ENCODE results near the gene PALLD. TPM values are rescaled to one million over a fixed set of nuclear protein-coding genes. Genes with fewer than 3 reads are reported as not detected.

Gene PALLD
- total RNA-seq, 5 donors from 2014 or later (not counting 1 experiment from before 2014, with no cell fraction given): 0.56 to 1.9 (median 0.93) TPM

DNA sequence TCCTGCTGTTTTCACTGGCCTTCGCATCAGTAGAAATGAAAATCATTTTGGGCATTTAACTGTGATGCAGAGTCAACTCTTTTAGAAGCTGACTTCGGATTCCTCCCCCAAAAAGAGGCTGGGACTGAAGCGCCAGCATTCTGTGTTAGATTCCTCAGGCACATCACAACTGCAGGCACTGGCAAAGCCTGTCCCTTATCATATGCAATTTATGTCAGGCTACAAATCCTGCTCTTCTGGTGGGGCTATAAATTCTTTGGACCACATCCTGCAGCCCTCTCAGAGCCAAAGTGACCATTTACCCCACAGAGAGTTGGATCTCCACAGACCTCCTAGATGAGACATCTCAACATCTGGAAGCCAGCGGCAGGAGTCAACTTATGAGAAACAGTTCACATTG, 374.8 kb downstream of the PALLD start:
- Mint-ChIP-seq H3K9me3 (no peaks in the 10 kb centered on the region), H3K27me3 (peaks cover 27 to 33% of the 10 kb centered on the region in 2 donors), H3K36me3 (no peaks in the 10 kb centered on the region), H3K27ac (no peak overlapping the region), H3K4me3 (no peak overlapping the region), H3K4me1 (no peaks in the 10 kb centered on the region)
- CTCF ChIA-PET: no interaction called here
- Histone ChIP-seq H3K27me3 (replicated peaks in 1 of 2; ENCODE audit: control insufficient read depth in 2 of 2, extremely low read depth in 1 of 2, insufficient read depth in 2 of 2, low read length in 1 of 2) (peaks cover 0 to 12% of the 10 kb centered on the region in 2 experiments), H3K27ac (ENCODE audit: low read length) (no peak overlapping the region), H3K36me3 (ENCODE audit: control insufficient read depth in 2 of 2, extremely low read depth in 1 of 2, insufficient read depth in 1 of 2, low read length in 1 of 2) (no peaks in the 10 kb centered on the region), H3K4me1 (ENCODE audit: control insufficient read depth in 1 of 2, extremely low read depth in 1 of 2, insufficient read depth in 2 of 2, low read length in 2 of 2) (no peaks in the 10 kb centered on the region), H3K4me3 (ENCODE audit: control insufficient read depth in 1 of 2, extremely low read depth in 1 of 2, low read length in 1 of 2) (no peak overlapping the region), H3K9me3 (no peaks in the 10 kb centered on the region)
- POLR2A ChIA-PET: no interaction called here
- 80% methylated on average over 3 of the region's 4 CpGs for WGBS (ENCODE audit: insufficient coverage)
- DNase-seq (no peak), ATAC-seq (replicated peaks in 1 of 4) (no peak)

DNA sequence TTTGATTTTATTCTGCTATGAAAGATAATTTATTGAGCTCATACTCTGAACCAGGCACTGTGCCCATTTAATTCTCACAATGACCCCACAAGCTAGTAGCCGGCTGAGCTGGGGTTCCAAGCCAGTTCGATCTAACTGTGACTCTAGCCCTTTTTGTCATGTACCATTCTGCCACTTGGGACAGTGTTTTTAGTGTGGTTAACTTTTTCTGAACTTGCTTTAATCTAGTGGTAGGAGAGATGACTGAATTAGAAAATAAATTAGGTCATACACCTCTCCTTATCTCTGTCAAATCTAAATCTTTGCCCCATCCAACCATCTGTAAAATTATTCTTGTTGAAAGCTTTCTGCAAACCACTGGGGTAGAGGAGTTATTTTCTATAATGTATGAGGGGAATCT, 377.2 kb downstream of the PALLD start:
- WGBS (ENCODE audit: insufficient coverage): no CpG with 5 or more reads among the region's 2 CpGs
- no peak overlapping the region for H3K27ac Mint-ChIP-seq
- H3K27me3 Mint-ChIP-seq: peaks cover 43 to 44% of the 10 kb centered on the region in 2 donors
- DNase-seq (no peak), ATAC-seq (replicated peaks in 1 of 4) (no peak)
- H3K36me3 Mint-ChIP-seq: no peaks in the 10 kb centered on the region
- H3K9me3 Mint-ChIP-seq: no peaks in the 10 kb centered on the region
- Histone ChIP-seq H3K4me1 (ENCODE audit: control insufficient read depth in 1 of 2, extremely low read depth in 1 of 2, insufficient read depth in 2 of 2, low read length in 2 of 2) (peaks cover 0 to 4% of the 10 kb centered on the region in 2 experiments), H3K9me3 (no peaks in the 10 kb centered on the region), H3K27me3 (replicated peaks in 1 of 2; ENCODE audit: control insufficient read depth in 2 of 2, extremely low read depth in 1 of 2, insufficient read depth in 2 of 2, low read length in 1 of 2) (peaks cover 0 to 19% of the 10 kb centered on the region in 2 experiments), H3K36me3 (ENCODE audit: control insufficient read depth in 2 of 2, extremely low read depth in 1 of 2, insufficient read depth in 1 of 2, low read length in 1 of 2) (no peaks in the 10 kb centered on the region), H3K27ac (ENCODE audit: low read length) (no peak overlapping the region), H3K4me3 (ENCODE audit: control insufficient read depth in 1 of 2, extremely low read depth in 1 of 2, low read length in 1 of 2) (no peak overlapping the region)
- peaks cover 6 to 13% (median 7%) of the 10 kb centered on the region in 3 donors for H3K4me1 Mint-ChIP-seq
- ChIA-PET POLR2A (no interaction called here), CTCF (no interaction called here)
- H3K4me3 Mint-ChIP-seq: no peak overlapping the region

DNA sequence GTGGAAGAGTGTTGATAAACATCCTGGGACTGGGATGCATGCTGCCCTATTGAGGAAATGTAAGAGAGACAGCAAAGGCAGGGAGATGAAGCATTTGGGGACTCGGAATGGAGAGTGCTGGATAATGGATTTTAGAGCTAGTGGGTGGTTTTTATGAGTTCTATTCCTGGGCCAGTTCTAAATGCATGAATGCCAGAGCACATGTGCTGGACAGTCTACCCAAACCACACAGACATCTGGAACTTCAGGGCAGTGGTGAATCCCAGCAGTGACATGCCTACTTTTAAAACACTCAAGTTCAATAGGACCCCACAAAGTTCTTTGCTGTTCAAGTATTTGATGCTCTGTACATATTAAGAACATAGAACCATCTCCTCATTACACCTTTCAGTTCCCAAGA, 379.3 kb downstream of the PALLD start:
- Mint-ChIP-seq H3K4me1 (peaks cover 6 to 17% (median 7%) of the 10 kb centered on the region in 3 donors), H3K36me3 (no peaks in the 10 kb centered on the region), H3K4me3 (no peak overlapping the region), H3K27ac (no peak overlapping the region), H3K9me3 (no peaks in the 10 kb centered on the region), H3K27me3 (peaks cover 54% of the 10 kb centered on the region in 2 donors)
- DNase-seq: no peak
- Histone ChIP-seq H3K4me3 (ENCODE audit: control insufficient read depth in 1 of 2, extremely low read depth in 1 of 2, low read length in 1 of 2) (no peak overlapping the region), H3K4me1 (ENCODE audit: control insufficient read depth in 1 of 2, extremely low read depth in 1 of 2, insufficient read depth in 2 of 2, low read length in 2 of 2) (peaks cover 0 to 4% of the 10 kb centered on the region in 2 experiments), H3K27me3 (replicated peaks in 1 of 2; ENCODE audit: control insufficient read depth in 2 of 2, extremely low read depth in 1 of 2, insufficient read depth in 2 of 2, low read length in 1 of 2) (peaks cover 0 to 23% of the 10 kb centered on the region in 2 experiments), H3K36me3 (ENCODE audit: control insufficient read depth in 2 of 2, extremely low read depth in 1 of 2, insufficient read depth in 1 of 2, low read length in 1 of 2) (no peaks in the 10 kb centered on the region), H3K9me3 (no peaks in the 10 kb centered on the region), H3K27ac (ENCODE audit: low read length) (no peak overlapping the region)
- WGBS (ENCODE audit: insufficient coverage): no CpG with 5 or more reads among the region's 1 CpG
- ChIA-PET POLR2A (interaction anchor here in 1 of 2 donors (0.6 kb wide), 1 partner anchor 819 kb away, joined by 3 read pairs; no protein-coding TSS in a partner anchor), CTCF (no interaction called here)
- ATAC-seq (replicated peaks in 1 of 4): no peak

DNA sequence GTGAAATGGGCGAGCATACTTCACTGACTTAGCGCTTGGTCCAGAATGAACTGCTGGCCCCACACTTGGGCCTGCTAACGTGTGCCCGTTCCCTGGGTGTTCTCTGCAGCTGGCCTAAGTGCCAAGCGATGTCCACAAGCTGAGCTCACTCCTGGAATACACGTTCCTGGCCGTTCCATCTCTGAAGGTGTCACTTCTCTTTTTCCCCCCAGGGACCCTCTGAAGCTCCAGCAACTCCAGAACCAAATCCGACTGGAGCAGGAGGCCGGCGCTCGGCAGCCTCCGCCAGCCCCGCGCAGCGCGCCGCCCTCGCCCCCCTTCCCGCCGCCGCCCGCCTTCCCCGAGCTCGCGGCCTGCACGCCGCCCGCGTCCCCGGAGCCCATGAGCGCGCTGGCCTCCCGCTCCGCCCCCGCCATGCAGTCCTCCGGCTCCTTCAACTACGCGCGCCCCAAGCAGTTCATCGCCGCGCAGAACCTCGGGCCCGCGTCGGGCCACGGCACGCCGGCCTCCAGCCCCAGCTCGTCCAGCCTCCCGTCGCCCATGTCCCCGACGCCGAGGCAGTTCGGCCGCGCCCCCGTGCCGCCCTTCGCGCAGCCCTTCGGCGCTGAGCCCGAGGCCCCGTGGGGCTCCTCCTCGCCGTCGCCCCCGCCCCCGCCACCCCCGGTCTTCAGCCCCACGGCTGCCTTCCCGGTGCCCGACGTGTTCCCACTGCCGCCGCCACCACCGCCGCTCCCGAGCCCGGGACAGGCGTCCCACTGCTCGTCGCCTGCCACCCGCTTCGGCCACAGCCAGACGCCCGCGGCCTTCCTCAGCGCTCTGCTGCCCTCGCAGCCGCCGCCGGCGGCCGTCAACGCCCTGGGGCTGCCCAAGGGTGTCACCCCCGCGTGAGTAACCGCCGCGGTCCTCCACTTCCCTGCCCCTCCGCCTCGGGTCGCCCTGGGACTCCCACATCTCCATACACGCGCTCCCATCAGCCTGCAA, 380.9 kb downstream of the PALLD start:
- WGBS (ENCODE audit: insufficient coverage): 7% methylated on average over 108 of the region's 108 CpGs
- H3K36me3 ChIP-seq (ENCODE audit: control insufficient read depth in 2 of 2, extremely low read depth in 1 of 2, insufficient read depth in 1 of 2, low read length in 1 of 2): no peaks in the 10 kb centered on the region
- H3K9me3 ChIP-seq: no peaks in the 10 kb centered on the region
- H3K4me1 ChIP-seq (ENCODE audit: control insufficient read depth in 1 of 2, extremely low read depth in 1 of 2, insufficient read depth in 2 of 2, low read length in 2 of 2): peaks cover 0 to 4% of the 10 kb centered on the region in 2 experiments
- Mint-ChIP-seq H3K4me1 (peaks cover 6 to 18% (median 7%) of the 10 kb centered on the region in 3 donors), H3K36me3 (no peaks in the 10 kb centered on the region), H3K9me3 (no peaks in the 10 kb centered on the region), H3K4me3 (peak overlapping the region; percentile 67 to 86 (median 72)), H3K27me3 (peaks cover 54 to 63% of the 10 kb centered on the region in 2 donors), H3K27ac (peak overlapping the region in 1 of 2 donors; percentile 73)
- peak overlapping the region in 1 of 2 donors; percentile 51 for H3K4me3 ChIP-seq (ENCODE audit: control insufficient read depth in 1 of 2, extremely low read depth in 1 of 2, low read length in 1 of 2)
- DNase-seq: peak in 21 of 35 experiments; percentile 1 to 43 (median 8)
- ATAC-seq (replicated peaks in 1 of 4): peak; percentile 58 to 70 (median 66)
- ChIA-PET CTCF (interaction anchor here in 1 of 2 donors (0.6 kb wide), 1 partner anchor 44 kb away, joined by 10 read pairs; no protein-coding TSS in a partner anchor), POLR2A (no interaction called here)
- peaks cover 0 to 20% of the 10 kb centered on the region in 2 experiments for H3K27me3 ChIP-seq (replicated peaks in 1 of 2; ENCODE audit: control insufficient read depth in 2 of 2, extremely low read depth in 1 of 2, insufficient read depth in 2 of 2, low read length in 1 of 2)
- no peak overlapping the region for H3K27ac ChIP-seq (ENCODE audit: low read length)

DNA sequence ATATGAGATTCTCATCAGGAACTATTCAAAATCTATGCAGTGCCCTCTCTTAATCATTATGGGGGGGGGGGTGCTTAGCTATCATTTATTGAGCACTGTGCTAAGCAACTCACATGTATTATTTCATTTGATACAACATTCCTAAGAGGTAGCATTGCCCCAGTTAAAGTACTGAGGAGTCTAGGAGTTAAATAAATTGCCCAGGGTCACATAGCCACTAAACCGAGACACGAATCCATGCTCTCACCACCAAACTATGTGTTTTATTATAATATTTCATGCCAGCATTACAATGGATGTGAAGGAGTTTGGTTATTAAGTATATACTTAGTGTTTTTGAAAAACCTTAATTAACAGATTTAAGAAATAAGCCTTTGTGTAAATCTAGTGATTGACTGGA, 381.8 kb downstream of the PALLD start:
- peaks cover 53 to 62% of the 10 kb centered on the region in 2 donors for H3K27me3 Mint-ChIP-seq
- ChIA-PET POLR2A (no interaction called here), CTCF (interaction anchor here in 1 of 2 donors (0.6 kb wide), 1 partner anchor 43 kb away, joined by 10 read pairs; no protein-coding TSS in a partner anchor)
- no CpG with 5 or more reads among the region's 2 CpGs for WGBS (ENCODE audit: insufficient coverage)
- no peaks in the 10 kb centered on the region for H3K36me3 ChIP-seq (ENCODE audit: control insufficient read depth in 2 of 2, extremely low read depth in 1 of 2, insufficient read depth in 1 of 2, low read length in 1 of 2)
- H3K27ac ChIP-seq (ENCODE audit: low read length): no peak overlapping the region
- no peak for DNase-seq
- peak overlapping the region in 1 of 2 donors; percentile 73 for H3K27ac Mint-ChIP-seq
- no peaks in the 10 kb centered on the region for H3K9me3 ChIP-seq
- H3K4me3 ChIP-seq (ENCODE audit: control insufficient read depth in 1 of 2, extremely low read depth in 1 of 2, low read length in 1 of 2): no peak overlapping the region
- ATAC-seq (replicated peaks in 1 of 4): no peak
- H3K9me3 Mint-ChIP-seq: no peaks in the 10 kb centered on the region
- H3K4me1 Mint-ChIP-seq: peaks cover 6 to 18% (median 7%) of the 10 kb centered on the region in 3 donors
- H3K27me3 ChIP-seq (replicated peaks in 1 of 2; ENCODE audit: control insufficient read depth in 2 of 2, extremely low read depth in 1 of 2, insufficient read depth in 2 of 2, low read length in 1 of 2): peaks cover 0 to 19% of the 10 kb centered on the region in 2 experiments
- H3K4me3 Mint-ChIP-seq: peak overlapping the region; percentile 67 to 86 (median 72)
- no peaks in the 10 kb centered on the region for H3K36me3 Mint-ChIP-seq
- peaks cover 0 to 4% of the 10 kb centered on the region in 2 experiments for H3K4me1 ChIP-seq (ENCODE audit: control insufficient read depth in 1 of 2, extremely low read depth in 1 of 2, insufficient read depth in 2 of 2, low read length in 2 of 2)

DNA sequence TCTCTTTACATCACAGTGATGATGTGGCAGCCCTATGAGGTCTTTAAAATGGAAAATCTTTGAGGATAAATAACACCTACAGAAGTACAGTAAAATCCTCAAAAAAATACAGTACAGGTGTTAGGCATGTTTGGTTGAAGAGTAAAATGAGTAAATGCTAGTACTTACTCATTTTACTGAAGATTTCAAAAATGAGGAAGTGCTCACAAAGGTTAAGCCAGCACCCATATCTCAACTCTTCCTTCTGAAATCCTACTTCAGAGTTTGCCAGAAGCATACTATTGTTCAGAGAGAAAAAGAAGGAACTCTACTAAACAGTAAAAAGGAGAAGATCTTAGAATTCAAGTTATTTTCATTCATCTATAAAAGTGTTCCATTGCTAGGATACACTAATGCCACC, 382.3 kb downstream of the PALLD start:
- Histone ChIP-seq H3K9me3 (no peaks in the 10 kb centered on the region), H3K27ac (ENCODE audit: low read length) (no peak overlapping the region), H3K27me3 (replicated peaks in 1 of 2; ENCODE audit: control insufficient read depth in 2 of 2, extremely low read depth in 1 of 2, insufficient read depth in 2 of 2, low read length in 1 of 2) (peaks cover 0 to 14% of the 10 kb centered on the region in 2 experiments), H3K36me3 (ENCODE audit: control insufficient read depth in 2 of 2, extremely low read depth in 1 of 2, insufficient read depth in 1 of 2, low read length in 1 of 2) (no peaks in the 10 kb centered on the region), H3K4me3 (ENCODE audit: control insufficient read depth in 1 of 2, extremely low read depth in 1 of 2, low read length in 1 of 2) (no peak overlapping the region), H3K4me1 (ENCODE audit: control insufficient read depth in 1 of 2, extremely low read depth in 1 of 2, insufficient read depth in 2 of 2, low read length in 2 of 2) (peaks cover 0 to 4% of the 10 kb centered on the region in 2 experiments)
- ChIA-PET CTCF (no interaction called here), POLR2A (no interaction called here)
- Mint-ChIP-seq H3K4me3 (no peak overlapping the region), H3K4me1 (peaks cover 6 to 18% (median 7%) of the 10 kb centered on the region in 3 donors), H3K27me3 (peaks cover 47 to 56% of the 10 kb centered on the region in 2 donors), H3K9me3 (no peaks in the 10 kb centered on the region), H3K27ac (no peak overlapping the region), H3K36me3 (no peaks in the 10 kb centered on the region)
- DNase-seq: no peak
- no peak for ATAC-seq (replicated peaks in 1 of 4)
